Activated CD4-positive, alpha-beta T cell treated with anti-CD3 and anti-CD28 coated beads for 4 hours (primary cell): Measurements from ENCODE around the gene HNRNPA3.
A peak's percentile ranks its signal among the peaks of the same experiment; 100 is the strongest.
"Not testable (repeated sequence)": the region's sequence is repeated elsewhere in the genome, so short reads cannot be mapped to it uniquely, and the experiment has no call there.

Source experiments
- DNase-seq, 2 donors: peaks; one replicate each; pipeline ENCODE4 v3.0.0-alpha.2; 2020

The HNRNPA3 gene

DNA sequence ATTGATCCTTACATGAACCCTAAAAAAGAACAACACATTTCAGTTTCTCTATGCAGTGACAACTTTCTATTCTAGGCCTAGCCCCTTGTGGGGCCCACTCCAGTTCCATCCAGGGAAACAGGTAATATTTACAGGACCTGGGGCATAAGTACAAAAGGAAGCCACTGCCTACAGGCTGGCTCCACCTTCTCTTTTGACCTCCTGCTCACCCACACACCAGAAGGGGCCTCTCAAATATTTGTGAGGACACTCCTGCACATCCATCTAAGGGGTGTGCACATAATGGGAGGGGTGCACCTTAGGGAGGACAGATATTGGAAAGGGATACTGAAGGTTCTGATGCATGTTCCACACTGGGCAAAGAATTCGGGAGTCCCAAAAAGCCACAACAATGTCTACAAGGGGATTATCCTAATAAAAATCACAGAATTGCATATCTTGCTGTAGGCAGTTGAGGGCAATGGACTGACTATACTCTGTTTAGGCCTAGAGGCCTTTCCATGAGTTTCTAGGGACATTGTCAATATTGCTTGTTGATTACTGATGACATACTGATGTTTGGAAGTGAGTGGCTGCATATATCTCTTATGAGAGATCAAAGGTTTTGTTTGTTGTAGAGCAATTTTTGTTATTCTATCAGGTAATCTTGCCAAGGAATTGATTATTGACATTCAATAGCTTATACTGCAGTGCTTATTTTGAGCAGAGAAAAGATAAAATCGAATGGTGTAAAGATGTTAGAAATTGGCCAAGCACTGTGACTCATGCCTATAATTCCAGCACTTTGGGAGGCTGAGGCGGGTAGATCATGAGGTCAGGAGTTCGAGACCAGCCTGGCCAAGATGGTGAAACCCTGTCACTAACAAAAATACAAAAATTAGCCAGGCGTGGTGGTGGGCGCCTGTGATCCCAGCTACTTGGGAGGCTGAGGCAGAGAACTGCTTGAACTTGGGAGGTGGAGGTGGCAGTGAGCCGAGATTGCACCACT is 23.8 kb upstream of the HNRNPA3 start:
- no peak for DNase-seq

DNA sequence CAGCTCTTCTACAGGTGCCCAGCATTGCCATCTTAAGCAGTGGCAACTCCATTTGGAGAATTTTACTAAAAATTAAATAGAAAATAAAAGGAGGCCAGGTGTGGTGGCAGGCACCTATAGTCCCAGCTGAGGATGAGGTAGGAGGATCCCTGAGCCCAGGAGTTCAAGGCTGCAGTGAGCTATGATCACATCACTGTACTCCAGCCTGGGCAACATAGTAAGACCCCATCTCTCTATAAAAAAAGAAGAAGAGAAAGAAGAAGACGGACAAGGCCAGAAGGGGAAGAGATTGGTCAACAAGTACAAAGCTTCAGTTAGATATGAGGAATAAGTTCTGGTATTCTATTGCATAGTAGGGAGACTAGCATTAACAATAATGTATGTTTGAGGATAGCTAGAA is 21.7 kb upstream of the HNRNPA3 start:
- no peak for DNase-seq

DNA sequence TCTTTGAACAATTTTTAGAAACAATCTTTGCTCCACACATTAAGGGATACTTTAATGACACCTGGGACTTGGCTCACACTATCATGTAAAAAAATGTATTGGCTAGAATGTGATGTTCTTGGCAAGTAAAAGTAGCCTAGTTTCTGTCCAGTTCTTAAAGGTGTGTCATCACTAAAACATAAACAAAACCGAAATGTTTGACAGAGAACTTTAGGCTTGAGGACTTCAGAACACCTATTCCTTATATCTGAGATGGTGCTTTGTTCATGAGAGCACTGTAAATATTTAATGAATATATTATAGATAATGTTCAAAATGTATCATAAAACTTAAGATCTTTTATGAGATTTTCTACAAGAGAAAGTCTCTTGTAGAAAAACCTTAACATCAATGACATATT is 19.8 kb upstream of the HNRNPA3 start:
- no peak for DNase-seq

DNA sequence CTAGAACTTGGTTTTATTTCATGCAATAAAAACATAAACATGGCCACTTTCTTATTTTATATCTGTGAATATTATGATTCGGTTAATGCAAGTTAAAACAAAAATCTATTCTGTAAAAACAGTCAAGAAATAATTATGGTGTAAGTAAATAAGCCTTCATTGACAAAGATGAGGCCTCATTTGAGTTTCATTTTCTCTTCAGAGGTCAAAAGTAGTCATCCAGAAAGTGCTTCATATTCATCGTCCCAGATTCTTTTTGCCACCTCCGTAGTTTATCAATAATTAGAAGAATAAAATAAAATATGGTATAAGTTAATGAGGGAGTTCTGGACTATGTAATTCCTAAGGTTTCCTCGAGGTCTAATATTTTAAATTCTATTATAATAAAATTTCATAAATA is 19.4 kb upstream of the HNRNPA3 start:
- DNase-seq: no peak

DNA sequence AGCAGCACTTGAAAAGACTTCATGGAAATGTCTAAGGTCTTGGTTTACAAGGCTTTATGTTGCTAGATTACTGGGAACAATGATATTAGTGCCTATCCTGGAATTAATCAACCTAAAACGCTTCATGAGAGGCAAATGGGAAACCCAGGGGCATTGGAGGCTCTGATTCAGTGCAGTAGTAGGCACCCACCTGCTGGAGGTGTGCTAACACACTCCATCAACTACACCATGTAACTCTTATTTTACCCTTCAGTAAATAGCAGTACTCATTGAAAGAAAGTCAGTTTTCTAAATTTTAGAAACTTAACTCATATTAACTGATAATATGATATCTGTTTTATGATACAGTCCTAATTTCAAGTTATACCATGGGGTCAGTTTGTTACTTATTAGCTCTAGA is 17.4 kb upstream of the HNRNPA3 start:
- DNase-seq: no peak

DNA sequence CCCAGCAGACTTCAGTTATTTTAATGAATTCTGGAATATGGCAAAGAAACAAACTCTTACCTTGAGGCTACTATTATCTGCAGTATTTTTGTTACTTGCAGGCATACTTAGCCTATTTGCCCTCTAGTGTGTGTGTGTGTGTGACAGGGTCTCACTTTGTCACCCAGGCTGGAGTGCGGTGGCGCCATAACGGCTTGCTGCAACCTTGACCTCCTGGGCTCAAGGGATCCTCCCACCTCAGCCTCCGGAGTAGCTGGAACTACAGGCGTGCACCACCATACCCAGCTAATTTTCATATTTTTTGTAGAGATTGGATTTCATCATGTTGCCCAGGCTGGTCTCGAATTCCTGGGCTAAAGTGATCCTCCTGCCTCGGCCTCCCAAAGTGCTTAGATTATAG is 12.2 kb upstream of the HNRNPA3 start:
- not testable (repeated sequence) for DNase-seq

DNA sequence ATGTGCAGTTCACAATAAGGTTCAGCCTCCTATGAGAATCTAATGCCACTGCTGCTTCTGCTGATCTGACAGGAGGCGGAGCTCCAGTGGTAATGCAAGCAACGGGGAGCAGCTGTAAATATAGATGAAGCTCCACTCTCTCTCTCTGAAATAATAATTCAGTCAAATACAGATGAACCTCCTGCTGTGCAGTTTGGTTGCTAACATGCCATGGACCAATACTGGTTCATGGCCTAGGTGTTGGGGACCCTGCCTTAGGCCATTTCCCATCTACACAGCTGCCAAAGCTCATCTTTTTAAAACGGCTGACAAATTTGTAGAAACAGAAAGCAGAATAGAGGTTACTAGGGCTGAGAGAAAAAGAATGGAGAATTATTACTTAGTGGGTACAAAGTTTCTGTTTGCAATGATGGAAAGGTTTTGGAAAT is 10.7 kb upstream of the HNRNPA3 start:
- DNase-seq: no peak

DNA sequence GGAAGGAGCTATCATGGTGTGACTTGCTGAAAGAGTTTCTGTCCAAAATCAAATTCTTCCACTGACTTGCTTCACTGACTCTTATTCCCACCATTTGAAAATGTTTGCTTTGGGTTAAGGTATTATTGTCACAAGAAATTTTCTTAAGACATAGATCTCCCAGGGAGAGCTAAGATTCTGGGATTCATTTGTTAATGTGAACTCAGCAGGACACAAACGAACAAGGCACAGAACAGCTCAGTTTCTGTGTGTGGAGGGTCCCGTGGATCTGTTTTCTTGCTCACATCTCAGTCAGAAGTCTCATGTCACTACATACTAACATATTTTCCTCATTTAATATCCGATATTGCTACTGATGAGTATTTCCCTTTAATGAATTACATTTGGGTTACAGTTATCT is 8.2 kb upstream of the HNRNPA3 start:
- no peak for DNase-seq

DNA sequence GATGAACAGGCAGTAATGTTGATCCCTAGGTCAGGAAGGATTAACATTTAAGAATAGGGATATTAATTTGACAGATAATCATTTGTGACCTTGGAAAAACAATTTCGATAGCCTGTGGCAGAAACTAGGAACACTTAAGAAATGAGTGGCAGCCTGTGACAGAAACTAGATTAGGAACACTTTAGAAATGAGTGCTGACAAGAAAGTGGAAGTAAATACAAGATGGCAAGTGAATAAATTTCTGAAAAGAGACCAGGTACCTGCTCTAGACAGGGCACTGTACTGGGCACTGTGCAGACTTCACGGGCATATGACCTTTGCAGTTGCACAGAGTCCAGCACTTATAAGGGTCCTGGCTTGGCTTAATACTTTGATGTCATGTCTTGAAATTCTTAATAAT is 5.5 kb upstream of the HNRNPA3 start:
- DNase-seq: no peak

DNA sequence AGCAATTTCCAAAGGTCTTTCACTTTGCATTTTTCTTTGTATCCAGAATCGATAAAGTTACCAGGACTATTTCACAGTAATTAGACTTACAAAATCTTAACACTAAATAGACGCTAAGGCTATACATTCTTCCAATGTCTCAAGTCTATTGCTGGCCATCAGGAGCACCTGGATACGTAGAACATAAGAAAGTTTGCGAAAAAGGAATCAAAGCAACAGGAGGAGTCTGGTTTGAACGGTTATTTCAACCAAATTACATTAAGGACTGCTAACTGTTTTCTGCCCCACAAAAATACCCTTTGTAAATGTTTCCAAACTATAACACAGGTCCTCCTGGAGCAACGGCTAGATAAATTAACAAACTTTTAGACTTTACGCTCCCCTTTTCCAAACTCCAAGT is 1.4 kb upstream of the HNRNPA3 start:
- DNase-seq: no peak

DNA sequence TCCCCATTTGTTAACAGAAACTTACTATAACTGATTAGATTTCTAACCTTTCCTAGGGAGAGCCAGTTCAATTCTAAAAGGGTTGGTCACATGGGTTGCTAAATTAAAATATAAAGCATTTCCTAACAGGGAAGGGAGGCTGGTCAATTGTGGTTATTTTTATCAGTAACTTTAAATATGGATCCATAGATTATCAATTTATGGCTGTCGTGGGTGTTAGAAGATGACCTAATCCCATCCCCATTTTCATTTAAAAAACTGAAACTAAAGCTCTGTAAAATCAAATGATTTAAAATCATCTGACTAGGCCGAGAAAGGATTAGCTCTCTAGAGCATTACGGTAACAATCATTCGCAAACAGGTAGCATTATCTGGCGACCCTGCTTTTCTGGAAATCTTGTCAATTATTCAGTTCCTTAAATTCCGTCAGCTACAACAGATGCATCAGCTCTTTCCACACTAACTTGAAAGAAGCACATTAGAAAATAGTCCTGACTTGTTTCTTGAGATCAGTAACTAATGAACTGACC is 953 bp upstream of the HNRNPA3 start:
- no peak for DNase-seq

DNA sequence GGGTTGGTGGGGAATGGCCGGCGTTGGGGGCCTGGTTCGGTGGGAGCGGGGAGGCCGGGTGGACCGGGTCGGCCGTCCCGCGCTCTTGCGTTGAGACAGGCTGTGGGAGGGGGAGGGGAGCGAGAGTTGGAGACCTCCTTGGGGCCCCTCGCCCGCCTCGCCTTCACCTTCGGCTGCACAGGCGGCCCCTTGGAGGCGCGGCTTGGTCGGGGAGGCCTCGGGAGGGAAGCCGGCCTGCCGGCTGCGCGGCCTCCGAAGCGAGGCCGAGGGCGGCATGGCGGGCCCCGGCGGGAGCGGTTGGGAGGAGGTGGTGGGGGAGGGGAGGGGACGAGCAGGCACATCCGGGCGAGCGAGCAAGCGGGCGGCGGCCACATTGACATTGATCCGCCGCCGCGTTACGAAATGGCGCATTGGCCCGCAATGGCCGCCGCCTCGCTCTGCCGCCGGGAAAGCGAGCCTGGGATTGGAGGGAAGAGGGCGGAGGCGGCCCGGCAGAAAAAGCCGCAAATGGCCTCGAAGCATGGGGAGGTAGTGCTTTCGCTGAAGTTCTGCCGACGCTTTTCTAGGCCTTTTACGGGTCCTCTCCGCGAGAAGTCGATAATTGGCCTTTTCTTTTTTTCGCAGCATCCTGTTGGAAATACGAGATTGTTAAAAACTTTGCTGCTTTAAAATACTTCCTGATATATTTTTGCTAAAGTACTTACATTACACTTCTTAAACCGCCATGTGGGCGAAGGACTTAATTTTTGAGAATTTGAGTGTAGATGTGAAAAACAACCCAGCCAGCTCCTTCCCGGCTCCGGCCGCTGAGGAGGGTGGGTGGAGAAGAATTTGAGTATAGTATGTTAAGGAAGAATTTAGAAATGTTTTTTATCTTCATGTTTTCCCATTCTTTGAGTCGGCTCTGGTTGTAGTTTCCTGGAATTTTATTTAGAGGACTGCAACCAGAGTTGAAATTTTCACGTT is 580 bp downstream of the HNRNPA3 start:
- DNase-seq: peak; percentile 91 to 96

DNA sequence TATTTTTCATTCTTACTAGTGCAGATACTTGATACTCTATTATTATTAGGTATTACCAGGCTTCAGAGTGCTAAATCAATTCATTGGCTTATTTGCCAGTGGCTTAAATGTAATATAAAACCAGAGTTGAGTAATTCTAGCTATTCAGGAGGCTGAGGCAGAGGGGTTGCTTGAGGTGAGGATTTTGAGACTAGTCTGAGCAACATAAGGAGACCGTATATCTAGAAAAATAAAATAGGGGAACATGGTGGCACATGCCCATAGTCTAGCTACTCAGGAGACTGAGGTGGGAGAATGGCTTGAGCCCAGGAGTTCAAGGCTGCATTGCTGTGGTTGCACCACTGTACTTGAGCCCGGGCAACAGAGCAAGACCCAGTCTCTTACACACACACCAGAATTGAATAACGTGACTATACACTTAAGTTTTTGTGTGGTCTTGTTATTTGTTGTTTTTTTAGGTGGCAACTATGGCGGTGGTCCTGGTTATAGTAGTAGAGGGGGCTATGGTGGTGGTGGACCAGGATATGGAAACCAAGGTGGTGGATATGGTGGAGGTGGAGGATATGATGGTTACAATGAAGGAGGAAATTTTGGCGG is 4.8 kb downstream of the HNRNPA3 start:
- no peak for DNase-seq

DNA sequence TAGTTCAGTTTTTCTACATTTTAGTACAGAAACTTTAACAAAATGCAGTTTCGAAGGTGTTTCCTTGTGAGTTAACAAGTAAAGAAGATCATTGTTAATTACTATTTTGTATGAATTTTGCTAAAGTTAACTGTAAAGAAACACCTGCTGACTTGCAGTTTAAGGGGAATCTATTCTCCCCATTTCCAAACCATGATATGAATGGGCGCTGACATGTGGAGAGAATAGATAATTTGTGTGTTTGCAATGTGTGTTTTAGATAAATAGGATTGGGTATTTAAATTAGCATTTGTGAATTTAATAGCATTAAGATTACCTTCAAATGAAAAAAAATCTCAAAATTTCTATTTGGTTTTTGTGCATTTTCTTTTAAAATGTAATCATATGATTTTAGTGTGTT is 7.2 kb downstream of the HNRNPA3 start:
- DNase-seq: not testable (repeated sequence)

DNA sequence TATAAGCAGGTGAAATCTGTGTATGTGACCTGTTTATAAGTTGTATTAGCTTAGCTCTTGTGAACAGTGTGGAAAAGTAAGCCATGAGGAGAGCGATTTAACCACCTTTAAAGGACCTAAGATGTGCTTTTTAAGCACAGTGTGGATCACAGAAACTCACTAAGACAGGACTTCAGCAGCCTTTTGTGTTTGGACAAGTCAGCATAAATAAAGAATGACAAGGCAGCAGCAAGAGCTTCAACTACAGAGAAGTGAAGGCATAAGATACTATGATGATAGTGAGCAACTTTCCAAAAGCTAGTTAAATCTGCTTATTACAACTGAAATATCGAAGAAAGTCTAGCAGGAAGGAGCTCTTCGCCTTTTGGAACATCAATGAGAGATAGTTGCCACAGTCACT is 8.9 kb downstream of the HNRNPA3 start:
- DNase-seq: no peak

DNA sequence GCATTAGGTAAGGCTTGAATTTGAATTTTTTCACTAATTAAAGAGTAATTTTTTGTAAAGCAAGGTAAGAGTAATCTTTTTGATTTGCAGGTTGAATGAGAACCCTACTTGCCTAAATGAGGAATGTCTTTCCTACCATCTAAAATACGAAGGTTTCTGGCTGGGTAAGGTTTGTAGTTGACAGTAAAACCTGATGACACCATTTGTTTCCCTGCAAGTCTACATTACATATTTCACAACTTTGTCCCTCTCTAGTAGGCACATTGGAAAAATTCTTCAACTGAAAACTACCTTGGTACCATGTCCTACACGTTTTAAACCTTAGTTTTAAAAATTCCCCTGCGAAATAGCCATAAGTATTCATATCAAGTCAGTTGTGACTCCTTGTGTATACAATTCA is 9.4 kb downstream of the HNRNPA3 start:
- DNase-seq: no peak

DNA sequence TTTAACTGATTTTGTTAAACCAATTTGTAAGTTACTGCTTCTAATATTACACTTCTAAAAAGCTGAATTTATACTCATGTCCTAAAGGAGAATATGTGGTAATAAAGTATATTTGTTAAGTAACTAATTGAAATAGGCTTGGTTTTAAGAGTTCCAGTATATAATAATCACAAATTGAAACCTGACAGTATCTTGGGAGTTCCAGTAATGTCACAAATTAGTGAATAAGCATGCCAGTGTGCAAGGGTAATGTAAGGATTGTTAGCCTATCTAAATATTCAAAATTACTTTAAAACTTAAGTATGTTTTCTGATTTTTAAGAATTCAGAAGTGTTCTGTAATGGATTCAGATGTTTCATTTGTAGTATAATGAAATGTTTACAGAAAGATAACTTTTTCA is 10.8 kb downstream of the HNRNPA3 start:
- not testable (repeated sequence) for DNase-seq

DNA sequence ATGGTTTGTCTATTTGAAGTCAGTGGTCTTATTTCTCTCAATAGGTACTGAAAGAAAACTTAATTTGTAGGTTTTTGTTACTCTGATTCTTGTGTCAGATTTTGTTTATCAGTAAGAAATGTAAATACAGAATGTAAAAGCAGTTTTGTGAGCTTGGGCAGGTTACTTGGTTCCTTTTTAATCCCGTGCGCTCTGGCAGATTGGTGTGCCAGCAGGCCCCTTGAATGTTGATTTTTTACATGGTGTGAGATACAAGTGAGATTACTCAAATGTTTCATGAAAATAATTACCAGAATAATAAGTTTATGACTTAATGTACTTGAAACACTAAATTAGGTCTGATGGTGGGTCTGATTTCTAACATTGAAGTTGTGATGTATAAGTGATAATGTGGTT is 13.4 kb downstream of the HNRNPA3 start:
- no peak for DNase-seq

DNA sequence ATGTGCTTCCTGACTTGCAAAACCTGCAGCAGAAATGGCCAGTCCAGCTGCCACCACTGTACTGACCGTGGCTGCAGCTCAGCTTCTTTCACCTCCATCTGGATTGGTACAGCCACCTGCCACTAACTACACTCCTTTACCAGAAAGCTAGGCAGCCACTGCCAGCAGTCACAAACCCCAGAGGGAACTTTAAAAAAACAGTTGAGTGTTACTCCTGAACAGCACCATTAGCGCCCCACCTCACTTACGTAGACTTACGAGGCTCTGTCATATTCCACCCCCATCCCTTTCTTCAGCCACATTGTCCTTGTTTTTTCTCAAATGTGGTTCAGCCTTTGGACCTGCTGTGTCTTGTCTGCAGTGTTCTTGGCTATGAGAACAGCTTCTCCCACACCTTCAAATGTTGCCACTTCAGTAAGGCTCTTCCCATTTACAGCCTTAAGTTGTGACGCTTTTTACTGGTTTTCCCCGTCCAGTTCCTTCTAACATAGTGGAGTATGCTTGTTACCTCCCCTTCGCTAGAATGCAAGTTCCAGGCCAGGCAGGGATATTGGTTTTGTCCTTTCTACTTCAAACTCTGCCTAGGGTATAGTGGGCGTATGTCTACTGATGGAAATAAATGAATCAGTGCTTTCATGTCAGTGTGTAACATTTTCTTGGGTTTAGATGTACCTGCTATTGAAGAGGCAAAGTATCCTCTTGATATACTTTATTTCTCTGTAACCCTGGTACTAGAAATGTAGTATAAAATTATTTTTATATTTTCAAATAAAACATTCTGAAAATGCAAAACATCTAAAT is 17.0 kb downstream of the HNRNPA3 start:
- DNase-seq: no peak

DNA sequence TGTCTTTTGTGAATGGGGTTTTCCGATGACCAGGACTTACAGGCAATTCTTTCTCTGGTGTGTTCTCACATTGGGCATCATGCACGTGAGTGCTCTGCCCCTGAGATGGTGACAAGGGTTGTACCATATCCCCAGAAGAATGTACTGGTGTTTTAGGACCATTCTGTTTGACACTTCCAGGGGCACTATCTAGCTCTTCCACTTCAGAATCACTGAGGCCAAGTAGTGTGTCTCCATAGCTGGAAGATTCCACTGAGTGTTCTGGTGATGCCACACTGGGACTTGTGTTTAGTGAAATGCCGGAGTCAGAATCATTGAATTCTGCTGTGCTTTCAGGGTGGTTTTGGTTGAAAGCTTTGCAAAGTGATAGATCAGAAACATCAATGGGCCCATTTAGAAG is 18.7 kb downstream of the HNRNPA3 start:
- DNase-seq: no peak

DNA sequence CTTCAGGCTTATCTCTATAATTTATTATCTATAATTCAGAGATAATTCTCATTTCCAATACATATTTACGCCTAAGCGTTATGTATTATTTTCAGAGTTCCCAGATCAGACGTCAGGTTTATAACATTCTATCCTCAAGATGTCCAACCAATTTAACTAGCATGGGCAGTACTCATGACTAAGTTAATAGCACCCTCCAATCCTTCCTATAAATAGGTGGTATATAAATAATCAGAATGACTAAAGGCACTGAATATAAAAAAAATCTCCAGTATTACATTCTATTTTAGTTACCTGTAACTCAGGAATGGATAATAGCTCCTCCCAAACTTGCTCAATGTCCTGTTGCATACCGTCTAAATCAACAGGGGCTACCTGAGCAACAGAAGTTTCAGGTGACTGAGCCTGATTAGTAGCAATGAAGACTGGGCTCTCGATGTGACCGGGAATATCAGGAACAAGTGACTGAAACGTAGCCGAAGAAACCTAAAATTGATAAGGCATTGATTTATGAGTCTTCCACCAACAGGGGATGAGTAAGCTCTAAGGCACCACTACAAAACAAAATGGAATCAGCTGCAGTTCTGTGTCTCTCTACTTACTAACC is 19.6 kb downstream of the HNRNPA3 start:
- no peak for DNase-seq

DNA sequence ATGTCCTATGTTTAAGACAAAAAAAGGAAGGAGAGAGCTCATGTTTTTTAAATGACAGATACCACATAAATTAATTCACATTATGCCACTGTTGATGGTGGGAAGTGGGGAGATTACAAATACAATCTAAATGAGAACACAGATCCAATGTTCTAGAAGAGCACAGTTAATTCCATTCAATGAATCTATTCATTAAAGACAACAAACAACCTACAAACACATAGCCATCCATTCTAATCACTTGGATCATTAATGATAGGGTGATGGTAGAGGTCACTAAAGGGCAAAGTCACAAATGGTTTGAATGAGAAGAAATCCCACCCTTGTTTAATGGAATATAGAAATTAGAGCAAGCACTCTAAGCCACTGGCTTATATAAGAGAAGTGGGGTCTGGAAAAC is 21.7 kb downstream of the HNRNPA3 start:
- no peak for DNase-seq
